HK-2 (cell line): ENCODE measurements around the gene DLST.

ENCODE experiments used
- DNase-seq: peaks from one replicate; pipeline ENCODE4 v3.0.0-alpha.2; 2018; ENCODE audit not compliant: unreplicated experiment

DLST gene

DNA sequence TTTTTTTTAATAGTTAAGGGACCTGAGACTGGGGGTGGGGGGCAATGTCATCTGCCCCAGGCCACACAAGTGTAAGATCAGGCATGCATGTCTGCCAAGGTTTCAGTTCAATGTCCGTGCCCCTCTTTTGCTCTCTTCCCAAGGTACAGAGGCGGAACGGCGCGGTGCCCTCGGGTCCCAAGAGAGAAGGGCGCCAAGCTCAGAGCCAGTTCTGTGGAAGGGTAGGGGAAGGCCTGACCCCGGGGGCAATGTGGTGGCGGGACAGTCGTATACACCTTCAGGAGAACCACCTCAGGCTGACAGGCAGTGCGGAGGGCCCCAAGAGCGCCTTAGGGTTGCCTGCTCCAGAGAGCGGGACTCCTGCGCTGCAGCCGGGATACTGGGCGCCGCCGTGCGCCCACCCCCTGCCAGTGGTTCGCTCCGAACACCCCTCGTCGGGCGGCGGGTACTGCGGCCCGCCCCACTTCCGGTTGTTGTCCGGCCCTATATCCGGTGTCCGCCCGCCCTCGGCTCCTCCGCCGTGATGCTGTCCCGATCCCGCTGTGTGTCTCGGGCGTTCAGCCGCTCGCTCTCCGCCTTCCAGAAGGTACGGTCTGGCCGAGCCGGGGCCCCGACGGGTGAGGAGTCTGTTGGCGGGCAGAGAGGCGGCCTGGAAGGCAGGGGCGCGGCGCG lies at the start of gene DLST:
TSS of gene DLST (plus strand) at position 486 of the 672 bp plus-strand sequence. CDS start at position 524, 38 bp downstream.
- peak; percentile 88 for DNase-seq

DNA sequence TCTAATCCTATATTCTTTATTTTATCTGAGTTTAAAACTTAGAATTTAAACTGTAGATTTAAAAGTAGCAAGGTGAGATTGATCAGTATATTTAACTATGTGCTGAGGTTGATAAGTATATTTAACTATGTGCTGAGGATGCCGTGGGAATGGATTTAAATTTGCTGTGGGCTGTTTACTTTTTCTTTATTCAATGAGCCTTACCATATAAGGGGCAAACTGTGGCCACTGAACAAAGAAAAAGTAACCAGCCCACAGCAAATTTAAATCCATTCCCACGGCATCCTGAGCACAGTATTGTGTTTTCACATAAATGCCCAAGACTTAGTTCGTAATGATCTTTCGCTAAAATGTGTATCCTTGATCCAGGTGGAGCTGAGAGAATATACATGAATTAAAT lies 48.9 kb upstream of the DLST start:
- DNase-seq = no peak

DNA sequence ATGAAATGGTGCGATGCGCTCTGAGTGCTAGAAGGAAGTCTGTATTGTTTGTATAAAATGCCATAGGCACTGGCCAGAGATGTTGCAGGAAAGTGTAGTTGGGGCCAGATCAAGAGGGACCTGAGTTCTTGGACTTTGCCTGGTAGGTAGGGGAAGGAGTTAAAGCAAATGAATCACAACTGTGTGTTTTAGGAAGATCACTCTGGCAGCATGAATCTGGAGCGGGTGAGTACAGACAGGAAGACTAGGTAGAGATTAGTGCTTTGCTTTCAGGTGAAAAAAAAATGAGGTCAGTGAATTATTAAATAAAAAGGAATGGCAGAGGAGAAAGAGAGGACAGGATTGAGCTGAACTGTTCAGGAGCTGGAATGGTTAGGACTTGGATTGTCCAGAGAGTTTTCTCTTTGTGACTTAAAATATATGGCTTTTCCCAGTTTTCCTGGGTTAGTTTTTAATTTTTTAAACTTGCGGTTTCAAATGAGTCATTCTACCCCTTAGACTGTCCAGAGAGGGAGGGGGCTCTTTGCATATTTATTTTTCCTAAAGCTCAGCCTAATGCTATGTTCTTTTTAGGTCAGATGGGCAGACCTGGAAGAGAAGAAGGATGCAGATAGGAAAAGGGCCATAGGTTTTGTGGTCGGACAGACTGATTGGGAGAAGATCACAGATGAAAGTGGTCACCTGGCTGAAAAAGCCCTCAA lies 46.9 kb upstream of the DLST start:
- no peak for DNase-seq

DNA sequence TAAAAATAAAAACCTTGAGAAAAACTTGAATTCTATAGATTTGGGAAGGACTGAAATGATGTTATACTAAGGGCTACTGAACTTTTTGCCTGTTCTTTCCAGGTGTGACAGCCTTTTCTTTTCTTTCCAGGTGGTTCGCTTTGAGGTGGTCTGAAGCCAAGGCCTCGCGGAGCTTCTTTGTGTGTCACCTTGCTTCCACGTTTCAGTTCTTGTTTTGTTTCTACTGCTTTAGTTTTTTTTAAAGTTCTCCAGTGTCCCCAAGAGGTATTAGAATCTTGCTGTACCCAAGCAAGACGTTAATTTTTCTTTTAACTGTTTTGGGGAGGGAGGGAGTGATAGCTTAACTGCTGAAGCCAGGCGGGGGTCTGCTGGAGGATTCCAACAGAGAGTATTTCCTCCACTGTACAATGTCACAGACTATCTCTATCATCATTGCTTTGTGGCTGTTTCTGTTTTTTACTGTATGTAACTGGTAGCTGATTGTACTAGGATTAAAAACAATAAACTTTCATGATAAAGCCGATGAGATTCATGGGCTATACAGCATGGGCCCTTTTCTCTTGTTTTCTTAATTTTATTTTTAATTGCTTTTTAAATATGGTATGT lies 46.0 kb upstream of the DLST start:
- DNase-seq = no peak

DNA sequence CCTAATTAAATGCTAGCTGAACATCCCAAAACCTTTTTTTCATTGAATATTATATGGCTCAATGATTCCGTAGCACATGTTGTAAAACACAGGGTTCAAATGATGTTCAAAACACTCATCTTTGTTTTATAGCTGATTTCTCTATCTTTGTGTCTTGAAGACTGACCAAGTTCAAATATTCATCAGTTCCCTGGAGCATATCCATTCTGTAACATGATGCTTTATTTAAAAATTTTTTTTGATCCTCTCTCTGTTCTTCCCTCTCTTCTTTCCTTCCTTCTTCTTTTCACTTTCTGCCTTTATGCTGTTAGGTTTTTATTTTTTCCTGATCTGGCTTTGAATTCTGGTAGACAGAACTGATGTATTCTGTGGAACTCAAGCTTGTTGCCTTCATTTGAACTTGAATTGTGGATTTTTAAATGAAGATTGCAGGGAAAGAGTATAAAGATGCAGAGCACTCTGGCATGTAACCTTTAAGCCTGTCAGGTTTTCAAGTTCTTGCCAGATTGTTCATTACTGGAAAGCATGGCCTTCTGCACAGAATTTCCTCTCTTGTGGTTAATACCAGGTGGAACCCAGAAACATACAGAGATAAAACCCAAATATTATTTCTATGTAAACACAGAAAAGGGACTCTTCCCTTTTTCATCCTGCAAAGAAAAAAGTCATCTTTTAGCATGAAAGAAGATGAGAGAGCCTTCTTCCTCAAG lies 45.3 kb upstream of the DLST start:
- DNase-seq = no peak

DNA sequence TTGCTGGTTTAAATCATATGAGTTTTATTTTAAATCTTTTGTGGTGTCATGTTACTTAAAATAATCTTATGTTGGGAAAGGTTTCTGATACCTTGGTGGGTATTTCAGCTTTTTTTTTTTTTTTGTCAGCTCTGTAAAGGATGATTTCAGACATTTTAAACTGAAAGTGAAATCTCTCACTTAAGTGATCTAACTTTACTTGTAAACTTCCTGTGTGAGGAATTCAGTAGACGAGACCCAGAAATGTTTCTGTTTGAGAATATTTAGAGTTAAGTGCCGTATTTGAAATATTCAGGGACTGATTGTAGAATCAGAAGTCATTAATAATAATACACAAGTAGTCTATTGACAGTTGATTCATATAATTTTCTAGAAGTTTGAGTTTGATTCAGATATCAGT lies 43.5 kb upstream of the DLST start:
- no peak for DNase-seq

DNA sequence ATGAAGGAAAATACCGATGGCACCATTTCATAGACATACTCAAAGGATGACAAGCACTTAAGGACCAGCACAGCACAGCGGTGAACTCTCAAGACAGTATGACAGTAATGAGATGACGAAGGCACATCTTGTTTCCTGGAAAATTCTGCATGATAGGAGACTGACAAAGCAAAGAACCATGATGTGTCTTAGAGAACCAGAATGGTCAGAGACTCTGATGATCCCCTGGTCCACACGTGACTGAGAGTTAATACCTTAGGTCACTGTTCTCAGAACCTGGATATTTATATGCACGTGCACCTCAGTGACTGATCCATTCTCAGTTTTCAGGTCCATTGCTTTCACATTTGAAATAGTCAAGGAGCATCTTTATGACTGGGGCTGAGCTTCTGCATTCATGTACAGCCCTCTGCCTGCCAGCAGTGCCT lies 41.1 kb upstream of the DLST start:
- DNase-seq = no peak

DNA sequence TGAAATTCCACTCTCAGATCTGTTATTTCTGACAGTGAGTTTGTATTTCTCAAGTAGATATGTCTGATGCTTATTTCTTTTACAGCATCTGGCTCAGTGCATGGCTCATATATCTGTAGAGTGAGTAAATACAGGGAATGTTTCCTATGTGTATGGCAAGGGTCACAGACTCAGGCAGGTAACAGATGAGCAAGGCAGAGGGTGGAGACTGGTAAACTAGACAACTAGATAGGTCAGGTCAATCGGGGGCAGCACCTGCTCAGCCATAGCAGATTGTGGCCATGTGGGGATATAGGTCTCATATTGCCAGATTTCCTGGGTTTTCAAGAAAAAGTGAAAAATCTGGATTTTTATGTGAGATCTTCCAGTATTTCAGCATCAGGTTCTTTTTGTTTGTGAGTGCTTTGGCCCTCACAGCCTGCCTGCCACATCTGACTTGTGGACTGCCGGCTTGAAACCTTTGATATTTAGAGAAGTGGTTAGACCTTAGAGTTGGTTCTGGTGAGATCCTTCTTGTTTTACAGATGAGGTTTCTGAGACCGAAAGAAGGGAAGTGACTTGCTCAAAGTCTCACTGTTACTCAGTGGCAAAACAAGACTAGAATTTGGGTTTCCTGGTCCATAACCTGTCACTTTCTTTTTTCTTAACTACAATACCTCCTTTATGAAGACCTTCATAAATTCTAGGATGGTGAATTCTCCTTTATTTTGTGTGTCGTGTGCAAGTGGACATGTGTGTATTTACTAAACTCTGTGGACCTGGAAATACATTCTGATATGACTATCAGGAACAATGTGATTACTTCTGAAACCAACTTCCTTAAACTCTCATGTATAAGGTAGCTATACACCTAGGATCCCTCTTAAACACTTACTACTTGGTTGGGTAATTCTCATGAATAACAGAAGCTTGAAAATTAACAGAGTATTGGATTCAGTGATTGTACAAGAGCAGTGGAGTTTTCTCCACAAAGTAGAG lies 40.2 kb upstream of the DLST start:
- no peak for DNase-seq

DNA sequence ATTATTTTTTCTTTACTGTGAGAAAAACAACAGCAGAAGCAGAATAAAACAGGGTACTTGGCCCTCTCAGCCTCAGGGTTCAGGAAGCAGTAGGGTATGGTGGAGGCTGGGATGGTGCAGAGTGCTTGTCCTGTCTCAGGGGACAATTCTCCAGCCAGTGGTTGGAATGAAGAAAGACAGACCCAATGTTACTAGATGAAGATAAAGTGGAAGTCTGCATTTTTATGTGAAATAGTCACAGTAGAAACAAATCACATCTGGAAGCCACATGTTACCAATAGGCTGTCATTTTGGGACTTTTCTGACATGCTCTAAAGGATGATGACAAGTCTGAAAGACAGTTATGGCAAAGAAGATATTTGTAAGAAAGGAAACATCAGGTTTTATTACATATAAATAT lies 38.1 kb upstream of the DLST start:
- DNase-seq = no peak

DNA sequence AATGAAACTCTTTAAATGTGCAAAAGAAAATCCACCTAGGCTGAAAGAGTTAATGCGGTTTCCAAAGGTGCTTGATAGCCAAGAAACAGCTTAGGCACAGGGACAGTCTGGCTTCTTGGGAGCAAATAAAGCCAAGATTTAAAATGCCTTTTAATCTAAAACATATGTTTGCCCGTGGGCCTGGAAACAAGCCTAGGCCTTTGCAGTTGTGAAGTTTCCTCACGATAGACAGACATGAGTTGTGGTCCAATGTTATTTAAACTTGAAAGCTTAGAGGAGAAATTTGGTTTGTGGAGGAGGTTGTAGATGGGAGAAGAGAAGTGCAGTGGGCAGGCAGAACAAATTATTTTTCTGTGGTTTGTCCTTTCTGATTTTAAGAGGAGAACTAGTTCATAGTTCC lies 35.5 kb upstream of the DLST start:
- DNase-seq = no peak

DNA sequence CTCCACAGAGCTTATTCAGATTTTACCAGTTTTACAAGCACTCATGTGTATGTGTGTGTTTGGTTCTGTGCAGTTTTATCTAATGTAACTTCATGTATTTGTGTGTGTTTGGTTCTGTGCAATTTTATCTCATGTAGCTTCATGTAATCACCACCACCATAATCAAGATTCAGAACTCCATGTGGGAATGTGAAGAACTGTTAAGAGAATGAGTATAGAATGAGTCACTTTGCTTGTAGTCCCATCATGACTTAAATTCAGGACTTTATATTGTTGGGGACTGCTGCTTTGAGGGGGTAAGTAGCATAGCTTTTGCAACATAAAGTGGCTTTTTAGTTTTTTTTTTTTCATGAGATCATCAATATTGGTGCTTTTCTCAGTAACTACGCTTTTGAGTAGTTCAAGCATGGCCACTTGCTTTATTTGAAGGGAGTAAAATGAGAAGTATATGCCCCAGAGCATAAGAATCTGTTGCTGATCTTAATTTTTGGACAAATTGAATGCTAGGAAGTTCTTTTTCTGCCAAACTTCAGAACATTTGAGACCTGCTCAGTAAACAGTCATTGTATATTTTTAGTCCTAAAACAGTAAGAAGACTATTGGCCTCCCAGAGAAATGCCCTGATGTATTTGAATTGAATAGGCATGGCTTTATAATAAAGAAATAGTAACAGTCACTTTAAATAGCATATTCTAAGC lies 34.6 kb upstream of the DLST start:
- no peak for DNase-seq

DNA sequence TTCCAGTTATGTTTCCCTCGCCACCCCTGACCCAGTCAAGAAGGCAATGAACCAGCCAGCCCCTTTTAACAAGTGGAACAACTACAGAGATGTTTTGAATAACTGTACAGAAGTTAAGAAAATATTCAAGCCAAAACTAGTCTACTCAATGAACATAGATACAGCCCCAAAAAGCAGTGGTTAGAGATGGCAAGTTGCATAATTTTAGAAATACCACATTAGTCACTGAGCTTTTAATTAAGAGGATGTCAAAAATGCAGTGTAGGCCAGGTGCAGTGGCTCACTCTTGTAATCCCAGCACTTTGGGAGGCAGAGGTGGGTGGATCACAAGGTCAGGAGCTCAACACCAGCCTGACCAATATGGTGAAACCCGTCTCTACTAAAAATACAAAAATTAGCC lies 32.9 kb upstream of the DLST start:
- DNase-seq = no peak

DNA sequence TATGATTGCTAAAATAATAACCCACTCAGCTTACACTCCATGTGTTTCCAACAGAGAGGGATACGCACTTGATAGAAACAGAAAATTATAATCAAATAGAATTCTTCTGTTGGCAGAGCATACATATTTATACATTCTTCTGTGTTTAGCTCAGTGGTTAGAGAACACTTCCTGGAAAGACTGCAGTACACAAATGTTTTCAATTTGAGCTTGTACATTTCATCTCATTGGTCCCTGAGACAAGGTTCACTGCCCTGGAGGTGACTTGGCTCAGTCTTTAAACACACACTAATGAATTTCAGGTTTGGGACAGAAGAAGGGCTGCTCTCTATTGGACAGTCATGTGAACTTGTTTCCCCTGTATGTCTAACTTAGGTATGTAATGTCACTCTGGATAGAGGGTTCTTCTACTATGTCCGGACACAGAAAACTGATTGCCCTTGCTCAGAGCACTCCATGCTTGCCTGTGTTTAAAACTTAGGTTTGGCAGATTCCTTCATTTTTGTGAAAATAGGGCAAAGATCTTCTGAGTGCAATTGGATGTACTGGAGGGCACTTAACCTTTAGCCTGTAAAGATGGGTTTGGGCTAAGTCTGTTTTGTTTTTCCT lies 28.7 kb upstream of the DLST start:
- DNase-seq = no peak

DNA sequence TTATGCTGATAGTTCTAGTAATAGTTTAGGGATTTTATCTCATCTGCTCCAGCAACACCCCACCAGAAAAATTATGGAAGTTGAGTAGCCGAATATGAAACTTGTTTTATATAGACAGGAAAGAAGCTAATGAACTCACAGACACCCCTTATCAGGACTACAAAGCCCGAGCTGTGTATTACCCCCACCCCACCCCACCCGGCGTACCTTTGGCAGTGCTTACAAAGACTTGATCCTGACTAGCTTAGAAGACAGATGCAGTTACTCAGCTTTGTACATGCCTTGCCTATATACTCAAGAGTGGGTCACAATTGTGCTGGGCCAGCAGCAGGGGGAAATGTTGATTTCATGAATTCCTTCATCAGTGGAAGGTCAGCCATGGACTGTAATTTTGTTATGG lies 28.1 kb upstream of the DLST start:
- no peak for DNase-seq

DNA sequence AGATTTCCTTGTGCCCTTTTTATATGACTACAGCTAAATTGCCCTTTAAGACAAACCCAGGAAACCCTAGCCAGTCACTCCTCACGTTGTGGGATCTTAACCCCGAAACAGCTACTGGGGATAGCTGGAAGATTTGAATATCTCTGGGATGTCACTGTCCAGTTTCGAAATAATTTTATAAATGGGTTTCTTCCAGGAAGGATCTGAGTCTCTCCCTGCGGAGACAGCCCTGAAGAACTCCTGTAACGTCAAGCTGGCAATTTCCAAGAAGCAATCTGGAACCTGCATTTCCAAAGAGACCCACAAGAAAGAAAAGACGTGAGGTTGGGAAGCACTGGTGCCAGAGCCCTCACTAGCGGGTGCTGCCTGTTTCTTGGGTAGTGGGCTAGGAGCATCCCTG lies 26.7 kb upstream of the DLST start:
- DNase-seq = no peak

DNA sequence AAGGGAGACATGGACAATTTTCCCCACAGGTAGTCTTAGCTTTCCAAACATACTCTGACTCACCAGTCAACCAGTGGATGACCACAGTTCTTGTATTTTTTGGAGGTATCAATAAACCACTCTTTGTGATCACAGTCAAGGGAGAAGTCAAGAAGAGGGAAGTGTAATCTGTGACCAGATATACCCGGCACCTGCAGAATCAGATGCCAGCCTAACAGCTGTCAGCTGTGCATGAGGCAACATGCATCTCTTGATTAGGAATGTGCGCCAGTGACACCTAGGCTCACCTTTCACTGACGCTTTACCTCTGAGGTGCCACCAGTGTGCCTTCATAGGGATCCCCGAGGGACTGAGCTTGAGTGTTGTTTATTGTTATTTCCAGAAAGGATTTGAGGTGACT lies 25.8 kb upstream of the DLST start:
- no peak for DNase-seq

DNA sequence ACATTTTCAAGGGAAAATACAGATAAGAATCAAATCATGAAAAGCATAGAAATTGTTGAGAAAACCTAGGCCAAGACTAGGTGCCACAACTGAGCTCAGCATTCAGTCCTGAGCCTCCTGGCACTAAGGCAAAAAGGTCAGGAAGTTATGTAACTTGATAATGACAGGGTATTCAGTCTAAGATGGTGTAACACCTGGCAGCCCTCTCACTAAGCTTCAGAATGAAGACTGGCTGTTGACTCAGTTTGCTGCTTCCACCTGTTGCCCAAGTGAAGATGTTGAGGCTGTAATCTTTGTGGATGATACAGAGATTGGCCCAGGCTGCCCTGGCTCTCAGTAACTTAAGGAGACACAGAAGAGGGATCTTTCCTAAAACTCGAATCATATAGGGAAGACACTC lies 25.4 kb upstream of the DLST start:
- DNase-seq = no peak

DNA sequence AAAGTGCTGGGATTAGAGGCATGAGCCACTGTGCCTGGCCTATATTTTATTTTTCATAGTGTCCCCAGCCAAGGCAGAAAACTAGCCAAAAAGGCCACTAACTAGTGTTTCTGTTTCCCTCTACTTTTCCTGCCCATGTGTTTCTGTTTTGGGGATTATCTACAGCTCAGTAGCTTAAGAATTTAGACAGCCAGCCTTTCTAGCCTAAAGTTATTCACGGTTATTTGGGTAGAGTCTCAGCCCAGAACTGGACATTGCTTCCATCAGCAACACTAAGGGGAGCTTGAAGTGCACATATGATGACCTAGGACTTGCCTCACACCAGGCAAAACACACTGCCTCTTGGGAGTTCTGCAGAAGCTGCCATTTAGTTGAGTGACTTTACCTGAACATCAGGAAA lies 23.7 kb upstream of the DLST start:
- no peak for DNase-seq

DNA sequence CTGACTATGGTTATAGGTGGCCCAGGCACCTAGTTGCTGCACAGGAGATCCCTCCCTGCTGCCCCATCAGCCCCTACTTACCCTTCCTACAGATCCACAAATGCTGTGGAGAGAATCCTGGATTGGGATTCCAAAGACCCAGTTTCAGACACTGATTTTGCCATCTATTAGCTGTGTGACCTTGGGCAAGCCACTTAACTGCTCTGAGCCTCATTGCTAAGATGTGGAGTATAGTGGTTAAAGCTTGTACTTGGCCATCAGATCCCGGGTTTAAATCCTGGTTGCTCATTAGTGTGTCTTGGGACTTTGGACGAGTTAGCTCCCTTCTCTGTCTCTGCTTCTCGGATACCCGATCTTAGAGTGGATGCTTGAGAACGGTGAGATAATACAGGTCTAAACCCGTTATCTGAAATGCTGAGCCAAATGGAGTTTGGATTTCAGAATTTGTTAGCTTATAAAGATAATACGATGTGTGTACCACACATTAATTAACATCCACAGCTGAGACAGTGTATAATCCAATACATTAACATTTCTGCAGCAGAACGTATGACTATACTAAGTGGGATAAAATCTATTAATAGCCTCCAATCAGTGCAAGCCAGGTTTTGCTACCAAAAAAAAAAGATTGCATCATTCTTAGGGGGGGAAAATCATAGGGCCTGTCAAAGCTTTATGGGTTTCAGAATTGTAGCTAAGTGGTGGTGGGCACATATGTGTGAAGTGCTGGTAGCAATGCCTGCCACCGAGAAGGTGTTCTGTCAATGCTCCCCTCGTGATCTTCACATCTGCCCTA lies 21.8 kb upstream of the DLST start:
- DNase-seq = no peak
